ENCODE results near the gene DLGAP1. TPM values are rescaled to one million over a fixed set of nuclear protein-coding genes. Genes with fewer than 3 reads are reported as not detected.

Gene DLGAP1
- total and polyA plus RNA-seq, 4 donors = 0.06 to 1.2 (median 0.17) TPM; not detected in 1

- H3K27me3 ChIP-seq (ENCODE audit: control insufficient read depth in 4 of 4, insufficient read depth in 4 of 4, low read length in 3 of 4) = no peaks in the 10 kb centered on the region
- 83% methylated on average over 7 of the region's 7 CpGs for WGBS
- no peak overlapping the region for H3K4me3 ChIP-seq (ENCODE audit: low read depth in 1 of 3, low read length in 3 of 3)
- no peak overlapping the region for H3K9ac ChIP-seq (ENCODE audit: low read depth in 1 of 2, low read length in 2 of 2)
- H3K36me3 ChIP-seq (ENCODE audit: control insufficient read depth in 4 of 4, insufficient read depth in 3 of 4, low read depth in 1 of 4, low read length in 3 of 4) = no peaks in the 10 kb centered on the region
- no peak for TF ChIP-seq RXRA (IDR thresholded peaks at IDR 0.05)
- TF ChIP-seq CTCF (IDR thresholded peaks at IDR 0.05; ENCODE audit: low read depth, low read length, missing input control) = no peak
- no peak for TF ChIP-seq TAF1 (conservative IDR thresholded peaks at IDR 0.05)
- TF ChIP-seq FOXA2 (IDR thresholded peaks at IDR 0.05) = no peak
- TF ChIP-seq HNF4A (conservative IDR thresholded peaks at IDR 0.05) = no peak
- TF ChIP-seq FOXA1 (IDR thresholded peaks at IDR 0.05) = no peak
- no peak for TF ChIP-seq ATF3 (IDR thresholded peaks at IDR 0.05)
- H3K27ac ChIP-seq (ENCODE audit: low read depth in 1 of 2, low read length in 2 of 2) = no peak overlapping the region
- no peaks in the 10 kb centered on the region for H3K9me3 ChIP-seq (ENCODE audit: control insufficient read depth in 4 of 4, low read length in 3 of 4)
- no peaks in the 10 kb centered on the region for H3K4me1 ChIP-seq (ENCODE audit: control insufficient read depth in 4 of 4, insufficient read depth in 4 of 4, low read length in 3 of 4)
- DNase-seq (ENCODE audit: low spot score) = no peak
These were observed 576.7 kb downstream of the DLGAP1 start for GRCh38 chr18:3878401-3878800.

GRCh38 chr18:3877678-3878077 is 577.4 kb downstream of the DLGAP1 start:
- 67% methylated on average over 2 of the region's 2 CpGs for WGBS
- no peaks in the 10 kb centered on the region for H3K36me3 ChIP-seq (ENCODE audit: control insufficient read depth in 4 of 4, insufficient read depth in 3 of 4, low read depth in 1 of 4, low read length in 3 of 4)
- H3K9me3 ChIP-seq (ENCODE audit: control insufficient read depth in 4 of 4, low read length in 3 of 4) = no peaks in the 10 kb centered on the region
- no peak overlapping the region for H3K27ac ChIP-seq (ENCODE audit: low read depth in 1 of 2, low read length in 2 of 2)
- H3K4me3 ChIP-seq (ENCODE audit: low read depth in 1 of 3, low read length in 3 of 3) = no peak overlapping the region
- H3K27me3 ChIP-seq (ENCODE audit: control insufficient read depth in 4 of 4, insufficient read depth in 4 of 4, low read length in 3 of 4) = no peaks in the 10 kb centered on the region
- H3K4me1 ChIP-seq (ENCODE audit: control insufficient read depth in 4 of 4, insufficient read depth in 4 of 4, low read length in 3 of 4) = no peaks in the 10 kb centered on the region
- no peak overlapping the region for H3K9ac ChIP-seq (ENCODE audit: low read depth in 1 of 2, low read length in 2 of 2)
- DNase-seq (ENCODE audit: low spot score) = no peak
- TF ChIP-seq GABPA (IDR thresholded peaks at IDR 0.05 in 1 of 2, conservative IDR thresholded peaks at IDR 0.05 in 1 of 2) = no peak
- TF ChIP-seq REST (IDR thresholded peaks at IDR 0.05) = no peak
- TF ChIP-seq YY1 (IDR thresholded peaks at IDR 0.05) = no peak
- no peak for TF ChIP-seq EGR1 (IDR thresholded peaks at IDR 0.05; ENCODE audit: low read depth in 2 of 2)
- TF ChIP-seq TAF1 (conservative IDR thresholded peaks at IDR 0.05) = no peak
- no peak for TF ChIP-seq SP1 (IDR thresholded peaks at IDR 0.05)
- no peak for TF ChIP-seq JUND (IDR thresholded peaks at IDR 0.05)
- no peak for TF ChIP-seq NR2F2 (IDR thresholded peaks at IDR 0.05)
- no peak for TF ChIP-seq CTCF (IDR thresholded peaks at IDR 0.05; ENCODE audit: low read depth, low read length, missing input control)
- no peak for TF ChIP-seq MAX (IDR thresholded peaks at IDR 0.05)
- TF ChIP-seq HNF4G (IDR thresholded peaks at IDR 0.05) = no peak
- TF ChIP-seq RXRA (IDR thresholded peaks at IDR 0.05) = no peak

Data from liver (tissue), 9 donors.